ENCODE data around the gene UCKL1. TPM values are rescaled to one million over a fixed set of nuclear protein-coding genes. Genes with fewer than 3 reads are reported as not detected.

The UCKL1 gene
- total RNA-seq, 1 donor from 2014 or later: 33.4 TPM

DNA sequence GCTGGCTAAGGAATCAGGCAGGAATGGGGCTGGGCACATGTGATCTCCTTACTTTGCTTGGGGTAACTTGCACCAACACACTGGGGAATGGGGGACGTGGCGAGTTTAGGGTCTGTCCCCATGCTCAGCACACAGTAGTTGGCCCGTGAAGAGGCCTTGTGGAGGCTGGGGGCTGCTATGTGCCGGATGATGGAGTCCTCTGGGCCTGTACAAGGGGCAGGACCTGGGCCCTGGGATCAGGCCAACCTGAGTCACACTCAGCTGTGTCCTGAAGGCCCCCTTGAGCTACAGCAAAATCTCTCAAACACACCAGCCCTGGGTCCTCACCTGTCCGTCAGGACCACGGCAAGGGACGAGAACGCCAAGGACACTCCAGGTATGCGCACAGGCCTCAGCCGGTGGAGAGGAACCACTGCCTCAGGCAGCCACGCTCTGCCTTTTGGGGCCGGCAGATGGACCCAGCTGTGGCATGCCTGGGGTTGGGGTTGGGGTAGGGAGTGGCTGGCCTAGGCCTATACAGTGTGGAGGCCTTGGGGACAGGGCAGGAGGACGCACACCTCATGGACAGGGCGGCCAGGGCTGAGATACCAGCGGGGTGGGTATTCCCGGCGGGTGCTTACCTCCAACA, 11.1 kb downstream of the UCKL1 start:
- no peaks in the 10 kb centered on the region for H3K9me3 Mint-ChIP-seq (ENCODE audit: unreplicated experiment)
- Histone ChIP-seq H3K27me3 (ENCODE audit: insufficient read depth, low read length) (no peaks in the 10 kb centered on the region), H4K20me1 (ENCODE audit: insufficient read depth, low read length) (peaks cover 90% of the 10 kb centered on the region), H3K27ac (ENCODE audit: low read depth, low read length) (no peak overlapping the region), H3K36me3 (ENCODE audit: insufficient read depth, low read length) (peaks cover 3% of the 10 kb centered on the region), H3K4me3 (ENCODE audit: insufficient read depth, low read depth, low read length) (no peak overlapping the region), H2AFZ (ENCODE audit: low read depth, low read length) (no peak overlapping the region), H3K9ac (ENCODE audit: low read length) (no peak overlapping the region), H3K4me1 (ENCODE audit: insufficient read depth, low read length) (peaks cover 16% of the 10 kb centered on the region), H3K79me2 (ENCODE audit: insufficient read depth, low read length) (peaks cover 49% of the 10 kb centered on the region), H3K9me3 (ENCODE audit: insufficient read depth, low read depth, low read length) (no peaks in the 10 kb centered on the region), H3K4me2 (ENCODE audit: low read length) (no peak overlapping the region)
- no peaks in the 10 kb centered on the region for H3K27me3 Mint-ChIP-seq (ENCODE audit: low read depth, unreplicated experiment)
- DNase-seq (ENCODE audit: low read depth) (no peak), FAIRE-seq (no peak)
- no peak overlapping the region for H3K4me3 Mint-ChIP-seq (ENCODE audit: unreplicated experiment)
- no peak for TF ChIP-seq EZH2 (IDR thresholded peaks at IDR 0.05; ENCODE audit: insufficient read depth, low read length)
- no peak for TF ChIP-seq CTCF (IDR thresholded peaks at IDR 0.05; ENCODE audit: insufficient read depth, low read depth, low read length)
- H3K27ac Mint-ChIP-seq (ENCODE audit: unreplicated experiment): peak overlapping the region; percentile 47
- H3K4me1 Mint-ChIP-seq (ENCODE audit: low read depth, unreplicated experiment): no peaks in the 10 kb centered on the region
- peaks cover 4% of the 10 kb centered on the region for H3K36me3 Mint-ChIP-seq (ENCODE audit: low read depth, unreplicated experiment)

DNA sequence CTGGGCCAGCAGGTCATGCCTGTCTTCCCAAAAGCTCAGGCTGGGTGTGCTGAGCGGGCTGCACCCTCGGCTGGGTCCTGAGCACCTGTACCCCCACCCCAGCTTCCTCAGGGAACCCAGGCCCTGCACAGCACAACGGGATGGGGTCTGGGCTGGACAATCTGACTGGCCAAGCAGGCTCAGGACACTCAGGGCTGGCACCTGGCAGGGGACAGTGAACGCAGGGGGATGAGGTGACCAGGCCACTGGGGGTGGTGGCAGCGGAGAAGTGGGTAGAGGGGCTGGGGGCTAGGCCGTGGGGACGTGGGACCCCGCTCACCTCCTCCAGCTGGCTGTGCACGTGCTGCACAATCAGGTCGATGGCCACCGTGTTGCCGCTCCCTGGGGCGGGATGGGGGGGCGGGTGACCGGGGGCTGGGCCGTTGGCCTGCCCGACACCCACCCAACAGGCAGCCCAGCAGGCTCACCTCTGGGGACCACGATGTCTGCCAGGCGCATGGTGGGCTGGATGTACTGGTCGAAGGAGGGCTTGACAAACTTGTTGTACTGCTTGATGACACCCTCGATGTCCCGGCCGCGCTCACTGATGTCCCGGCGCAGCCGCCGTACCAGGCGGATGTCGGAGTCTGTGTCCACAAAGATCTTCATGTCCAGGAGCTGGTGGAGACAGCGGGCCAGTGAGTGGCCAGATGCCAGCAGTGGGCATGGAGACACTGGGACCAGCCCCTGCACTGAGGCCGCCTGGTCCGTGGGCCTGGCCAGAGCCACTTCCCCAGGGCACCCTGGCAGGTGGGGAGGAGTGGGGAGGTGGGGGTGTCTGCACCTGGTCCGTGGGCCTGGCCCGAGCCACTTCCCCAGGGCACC, 11.9 kb downstream of the UCKL1 start:
- H3K4me2 ChIP-seq (ENCODE audit: low read length): no peak overlapping the region
- H2AFZ ChIP-seq (ENCODE audit: low read depth, low read length): no peak overlapping the region
- Mint-ChIP-seq H3K4me1 (ENCODE audit: low read depth, unreplicated experiment) (no peaks in the 10 kb centered on the region), H3K4me3 (ENCODE audit: unreplicated experiment) (no peak overlapping the region), H3K27ac (ENCODE audit: unreplicated experiment) (no peak overlapping the region), H3K27me3 (ENCODE audit: low read depth, unreplicated experiment) (no peaks in the 10 kb centered on the region), H3K9me3 (ENCODE audit: unreplicated experiment) (no peaks in the 10 kb centered on the region), H3K36me3 (ENCODE audit: low read depth, unreplicated experiment) (peaks cover 4% of the 10 kb centered on the region)
- DNase-seq (ENCODE audit: low read depth): no peak
- no peak overlapping the region for H3K27ac ChIP-seq (ENCODE audit: low read depth, low read length)
- TF ChIP-seq EZH2 (IDR thresholded peaks at IDR 0.05; ENCODE audit: insufficient read depth, low read length) (no peak), CTCF (IDR thresholded peaks at IDR 0.05; ENCODE audit: insufficient read depth, low read depth, low read length) (no peak)
- peaks cover 8% of the 10 kb centered on the region for H3K4me1 ChIP-seq (ENCODE audit: insufficient read depth, low read length)
- no peak overlapping the region for H3K9ac ChIP-seq (ENCODE audit: low read length)
- H4K20me1 ChIP-seq (ENCODE audit: insufficient read depth, low read length): peaks cover 85% of the 10 kb centered on the region
- no peak overlapping the region for H3K4me3 ChIP-seq (ENCODE audit: insufficient read depth, low read depth, low read length)
- H3K36me3 ChIP-seq (ENCODE audit: insufficient read depth, low read length): peaks cover 3% of the 10 kb centered on the region
- FAIRE-seq: no peak
- H3K79me2 ChIP-seq (ENCODE audit: insufficient read depth, low read length): peaks cover 45% of the 10 kb centered on the region
- H3K9me3 ChIP-seq (ENCODE audit: insufficient read depth, low read depth, low read length): no peaks in the 10 kb centered on the region
- no peaks in the 10 kb centered on the region for H3K27me3 ChIP-seq (ENCODE audit: insufficient read depth, low read length)

GRCh38 chr20:63943808-63944077, 12.5 kb downstream of the UCKL1 start:
- Histone ChIP-seq H3K4me1 (ENCODE audit: insufficient read depth, low read length) (peaks cover 2% of the 10 kb centered on the region), H3K27ac (ENCODE audit: low read depth, low read length) (no peak overlapping the region), H3K4me2 (ENCODE audit: low read length) (no peak overlapping the region), H3K79me2 (ENCODE audit: insufficient read depth, low read length) (peaks cover 39% of the 10 kb centered on the region), H4K20me1 (ENCODE audit: insufficient read depth, low read length) (peaks cover 80% of the 10 kb centered on the region), H3K4me3 (ENCODE audit: insufficient read depth, low read depth, low read length) (no peak overlapping the region), H3K9me3 (ENCODE audit: insufficient read depth, low read depth, low read length) (no peaks in the 10 kb centered on the region), H3K9ac (ENCODE audit: low read length) (no peak overlapping the region), H3K27me3 (ENCODE audit: insufficient read depth, low read length) (no peaks in the 10 kb centered on the region), H3K36me3 (ENCODE audit: insufficient read depth, low read length) (peaks cover 3% of the 10 kb centered on the region), H2AFZ (ENCODE audit: low read depth, low read length) (no peak overlapping the region)
- Mint-ChIP-seq H3K9me3 (ENCODE audit: unreplicated experiment) (no peaks in the 10 kb centered on the region), H3K4me1 (ENCODE audit: low read depth, unreplicated experiment) (no peaks in the 10 kb centered on the region), H3K27ac (ENCODE audit: unreplicated experiment) (no peak overlapping the region), H3K36me3 (ENCODE audit: low read depth, unreplicated experiment) (peaks cover 4% of the 10 kb centered on the region), H3K4me3 (ENCODE audit: unreplicated experiment) (no peak overlapping the region), H3K27me3 (ENCODE audit: low read depth, unreplicated experiment) (no peaks in the 10 kb centered on the region)
- DNase-seq (ENCODE audit: low read depth) (no peak), FAIRE-seq (no peak)
- TF ChIP-seq EZH2 (IDR thresholded peaks at IDR 0.05; ENCODE audit: insufficient read depth, low read length) (no peak), CTCF (IDR thresholded peaks at IDR 0.05; ENCODE audit: insufficient read depth, low read depth, low read length) (no peak)

Data from astrocyte (in vitro differentiated cells and primary cell).